HepG2 (cell line): ENCODE results near the gene KIF17. TPM values are rescaled to one million over a fixed set of nuclear protein-coding genes. Genes with fewer than 3 reads are reported as not detected.

Experiments
- CENPT ChIP-seq: sonication (generic); formaldehyde crosslinking; IDR thresholded peaks from 2 replicates; pipeline ENCODE4 v1.8.0; 2022; ENCODE audit warnings: low read depth, mild to moderate bottlenecking, moderate library complexity, missing genetic modification reagents
- ELF1 ChIP-seq: sonication (generic); formaldehyde crosslinking; IDR thresholded peaks from 2 replicates; pipeline ENCODE4 v1.4.0; 2020; ENCODE audit warnings: missing genetic modification reagents
- FOXC1 ChIP-seq: sonication (generic); formaldehyde crosslinking; IDR thresholded peaks from 2 replicates; pipeline ENCODE4 v1.8.0; 2022; ENCODE audit warnings: mild to moderate bottlenecking, missing genetic modification reagents, borderline replicate concordance
- FOXO1 ChIP-seq: sonication (generic); formaldehyde crosslinking; IDR thresholded peaks from 2 replicates; pipeline ENCODE4 v1.4.0; 2020; ENCODE audit warnings: missing genetic modification reagents
- GZF1 ChIP-seq: sonication (generic); formaldehyde crosslinking; IDR thresholded peaks from 2 replicates; pipeline ENCODE4 v1.5.1; 2020; ENCODE audit warnings: mild to moderate bottlenecking, missing genetic modification reagents
- ISL2 ChIP-seq: sonication (generic); formaldehyde crosslinking; IDR thresholded peaks from 2 replicates; pipeline ENCODE4 v1.5.0; 2020; ENCODE audit warnings: missing genetic modification reagents
- KAT2B ChIP-seq: fragments of 150-350 bp; IDR thresholded peaks from 2 replicates; pipeline ENCODE4 v1.6.1; 2014; ENCODE audit warnings: low read depth, low read length, borderline replicate concordance
- NKX3-1 ChIP-seq: sonication (generic); formaldehyde crosslinking; IDR thresholded peaks from 2 replicates; pipeline ENCODE4 v1.5.0; 2020; ENCODE audit warnings: missing genetic modification reagents
- RBFOX2 ChIP-seq: fragments of 200-400 bp; formaldehyde crosslinking; IDR thresholded peaks from 2 replicates; pipeline ENCODE4 v1.6.1; 2017; ENCODE audit warnings: low read depth, mild to moderate bottlenecking, low read length
- REPIN1 ChIP-seq: sonication (generic); formaldehyde crosslinking; IDR thresholded peaks from 2 replicates; pipeline ENCODE4 v1.8.0; 2022; ENCODE audit warnings: missing genetic modification reagents, low read depth, mild to moderate bottlenecking, borderline replicate concordance
- SCMH1 ChIP-seq: sonication (generic); formaldehyde crosslinking; IDR thresholded peaks from 2 replicates; pipeline ENCODE4 v1.9.0; 2021; ENCODE audit warnings: missing genetic modification reagents, mild to moderate bottlenecking, borderline replicate concordance
- SIN3B ChIP-seq: fragments of 150-350 bp; IDR thresholded peaks from 2 replicates; pipeline ENCODE4 v1.6.1; 2014; ENCODE audit warnings: low read length
- SPEN ChIP-seq: sonication (generic); formaldehyde crosslinking; IDR thresholded peaks from 2 replicates; pipeline ENCODE4 v1.5.1; 2020; ENCODE audit warnings: low read depth, mild to moderate bottlenecking, missing genetic modification reagents
- ZFP90 ChIP-seq: sonication (generic); formaldehyde crosslinking; IDR thresholded peaks from 2 replicates; pipeline ENCODE4 v1.8.0; 2022; ENCODE audit warnings: missing genetic modification reagents, mild to moderate bottlenecking, inconsistent platforms, borderline replicate concordance
- ZNF235 ChIP-seq: sonication (generic); formaldehyde crosslinking; IDR thresholded peaks from 2 replicates; pipeline ENCODE4 v1.8.1; 2023; ENCODE audit warnings: mild to moderate bottlenecking, missing genetic modification reagents, borderline replicate concordance
- ZNF24 ChIP-seq: fragments of 450-650 bp; IDR thresholded peaks from 2 replicates; pipeline ENCODE4 v1.6.1; 2017; ENCODE audit warnings: antibody characterized with exemption, mild to moderate bottlenecking
- ZNF264 ChIP-seq: sonication (generic); formaldehyde crosslinking; IDR thresholded peaks from 2 replicates; pipeline ENCODE4 v1.4.0; 2020; ENCODE audit warnings: missing genetic modification reagents
- ZNF292 ChIP-seq: sonication (generic); formaldehyde crosslinking; IDR thresholded peaks from 2 replicates; pipeline ENCODE4 v1.8.1; 2022; ENCODE audit warnings: mild to moderate bottlenecking, low read depth, missing genetic modification reagents, borderline replicate concordance
- ZNF331 ChIP-seq: sonication (generic); formaldehyde crosslinking; IDR thresholded peaks from 2 replicates; pipeline ENCODE4 v1.4.0; 2020; ENCODE audit warnings: missing genetic modification reagents
- ZNF33A ChIP-seq: sonication (generic); formaldehyde crosslinking; IDR thresholded peaks from 2 replicates; pipeline ENCODE4 v1.5.1; 2020; ENCODE audit warnings: missing genetic modification reagents, mild to moderate bottlenecking, moderate library complexity, borderline replicate concordance
- ZNF543 ChIP-seq: sonication (generic); formaldehyde crosslinking; IDR thresholded peaks from 2 replicates; pipeline ENCODE4 v1.4.0; 2020; ENCODE audit warnings: mild to moderate bottlenecking, missing genetic modification reagents
- ZNF563 ChIP-seq: sonication (generic); formaldehyde crosslinking; IDR thresholded peaks from 2 replicates; pipeline ENCODE4 v1.8.0; 2022; ENCODE audit warnings: mild to moderate bottlenecking, moderate library complexity, missing genetic modification reagents
- ZNF788 ChIP-seq: sonication (generic); formaldehyde crosslinking; IDR thresholded peaks from 2 replicates; pipeline ENCODE4 v1.5.0; 2020; ENCODE audit warnings: mild to moderate bottlenecking, missing genetic modification reagents, borderline replicate concordance
- ZSCAN20 ChIP-seq: sonication (generic); formaldehyde crosslinking; IDR thresholded peaks from 2 replicates; pipeline ENCODE4 v1.4.0; 2020; ENCODE audit warnings: missing genetic modification reagents, mild to moderate bottlenecking, borderline replicate concordance
- polyA plus RNA-seq, 8 experiments: library from polyadenylated mRNA; depleted of rRNA in 3 of 8; stranded (reverse) in 7 of 8; unstranded in 1 of 8; fragments of >200 nt; fragmentation: Illumina TruSeq in 4 of 8; extraction: Trizol in 4 of 8; gene quantifications; 2 replicates each; pipeline versions ENCODE4 v1.2.1 to v1.2.3, GENCODE V29; 2011 to 2016; ENCODE audit warnings: low read depth in 4 of 8, missing spikeins in 1 of 8, mixed read lengths in 1 of 8; ENCODE audit not compliant: insufficient read depth in 1 of 8
- total RNA-seq, 5 experiments: library from RNA; depleted of rRNA; stranded (reverse); fragments of >200 nt; fragmentation: Illumina TruSeq; extraction: Trizol; gene quantifications; 2 replicates each; pipeline ENCODE4 v1.2.3, GENCODE V29; 2016; ENCODE audit warnings: low read depth in 1 of 5
- TF ChIP-seq, protein P1 (sequence below): sonication (generic); formaldehyde crosslinking; IDR thresholded peaks from 2 replicates; pipeline ENCODE4 v1.9.0; 2021; ENCODE audit warnings: missing genetic modification reagents, mild to moderate bottlenecking, borderline replicate concordance
- TF ChIP-seq, protein P2 (sequence below): sonication (generic); formaldehyde crosslinking; IDR thresholded peaks from 2 replicates; pipeline ENCODE4 v1.4.0; 2020; ENCODE audit warnings: missing genetic modification reagents, borderline replicate concordance

KIF17 gene
- total and polyA plus RNA-seq, 2 of the 13 experiments (the other 11 are each of a cell fraction or from before 2014, with no cell fraction given), result 0.24 to 0.44 TPM

DNA sequence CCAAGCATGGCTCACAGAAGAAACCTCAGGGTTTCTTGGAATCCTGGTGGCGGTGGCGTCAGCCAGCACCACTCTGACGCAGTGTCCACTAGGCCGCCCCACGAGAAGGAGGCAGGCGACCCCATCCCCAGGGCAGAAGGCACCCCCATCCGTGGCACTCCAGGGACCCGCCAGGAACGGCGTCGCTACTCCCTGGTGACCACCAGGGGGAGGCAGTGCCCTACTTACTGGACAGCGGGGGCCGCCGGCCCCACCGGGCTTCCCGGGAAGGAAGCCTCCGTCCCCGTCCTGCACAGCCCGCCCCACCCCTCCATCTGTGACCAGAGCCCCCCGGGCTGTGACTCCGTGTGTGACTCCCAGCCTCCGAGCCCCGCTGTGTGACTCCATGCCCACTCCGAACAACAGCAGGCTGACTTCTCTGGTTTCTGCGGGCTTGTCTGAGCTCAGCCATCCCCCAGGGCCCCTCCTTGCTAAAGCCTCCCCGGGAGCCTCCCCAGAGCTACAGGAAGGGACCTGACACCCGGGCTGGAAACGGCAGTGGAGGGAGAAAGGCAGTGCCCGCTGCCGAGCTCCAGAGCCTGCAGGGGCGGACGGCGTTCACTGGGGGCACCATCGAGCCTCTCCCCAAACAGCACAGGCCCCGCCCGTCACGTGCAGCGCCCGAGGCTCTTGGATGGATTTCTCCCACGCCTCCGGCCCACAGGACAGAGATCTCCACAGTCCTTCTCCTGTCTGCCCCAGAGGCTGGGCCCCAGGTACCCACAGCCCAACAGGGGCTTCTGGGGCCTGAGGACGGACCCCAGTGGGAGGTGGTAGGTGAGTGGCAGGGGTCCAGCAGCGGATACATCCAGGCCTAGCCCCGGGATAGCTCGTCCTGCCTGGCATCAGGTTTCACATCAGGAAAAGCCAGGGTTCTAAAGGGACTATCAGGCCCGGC lies 21.1 kb downstream of the KIF17 start (continued):
- TF ChIP-seq, protein P1, sequence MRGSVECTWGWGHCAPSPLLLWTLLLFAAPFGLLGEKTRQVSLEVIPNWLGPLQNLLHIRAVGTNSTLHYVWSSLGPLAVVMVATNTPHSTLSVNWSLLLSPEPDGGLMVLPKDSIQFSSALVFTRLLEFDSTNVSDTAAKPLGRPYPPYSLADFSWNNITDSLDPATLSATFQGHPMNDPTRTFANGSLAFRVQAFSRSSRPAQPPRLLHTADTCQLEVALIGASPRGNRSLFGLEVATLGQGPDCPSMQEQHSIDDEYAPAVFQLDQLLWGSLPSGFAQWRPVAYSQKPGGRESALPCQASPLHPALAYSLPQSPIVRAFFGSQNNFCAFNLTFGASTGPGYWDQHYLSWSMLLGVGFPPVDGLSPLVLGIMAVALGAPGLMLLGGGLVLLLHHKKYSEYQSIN (CRISPR knock-in tag), result no peak
- TF ChIP-seq ZNF292 (CRISPR knock-in tag), result no peak; the same call in 1 of the 2 replicates
- TF ChIP-seq ZNF543 (CRISPR knock-in tag), result 0 out of 2 replicates have a peak, but pooled peaks have one; percentile 34
- no peak for TF ChIP-seq ZNF33A (CRISPR knock-in tag)
- no peak for TF ChIP-seq ZNF235 (CRISPR knock-in tag)
- no peak for TF ChIP-seq ELF1
- TF ChIP-seq ZNF264 (CRISPR knock-in tag), result no peak; the same call in 1 of the 2 replicates
- TF ChIP-seq RBFOX2, result no peak
- 0 out of 2 replicates have a peak, but pooled peaks have one; percentile 51 for TF ChIP-seq GZF1
- TF ChIP-seq SCMH1 (CRISPR knock-in tag), result no peak
- no peak for TF ChIP-seq SIN3B
- TF ChIP-seq REPIN1 (CRISPR knock-in tag), result 0 out of 2 replicates have a peak, but pooled peaks have one; percentile 14
- no peak; the same call in 1 of the 2 replicates for TF ChIP-seq SPEN
- TF ChIP-seq FOXO1, result no peak; the same call in 1 of the 2 replicates
- no peak for TF ChIP-seq ZNF563 (CRISPR knock-in tag)
- TF ChIP-seq KAT2B, result no peak
- TF ChIP-seq NKX3-1 (CRISPR knock-in tag), result no peak
- 0 out of 2 replicates have a peak, but pooled peaks have one; percentile 53 for TF ChIP-seq FOXC1 (CRISPR knock-in tag)
- peak; percentile 42; the same call in 1 of the 2 replicates for TF ChIP-seq ZNF788 (CRISPR knock-in tag)
- no peak for TF ChIP-seq ZFP90
- TF ChIP-seq ZSCAN20 (CRISPR knock-in tag), result no peak
- 0 out of 2 replicates have a peak, but pooled peaks have one; percentile 31 for TF ChIP-seq ISL2 (CRISPR knock-in tag)
- no peak for TF ChIP-seq CENPT (CRISPR knock-in tag)
- TF ChIP-seq, protein P2, sequence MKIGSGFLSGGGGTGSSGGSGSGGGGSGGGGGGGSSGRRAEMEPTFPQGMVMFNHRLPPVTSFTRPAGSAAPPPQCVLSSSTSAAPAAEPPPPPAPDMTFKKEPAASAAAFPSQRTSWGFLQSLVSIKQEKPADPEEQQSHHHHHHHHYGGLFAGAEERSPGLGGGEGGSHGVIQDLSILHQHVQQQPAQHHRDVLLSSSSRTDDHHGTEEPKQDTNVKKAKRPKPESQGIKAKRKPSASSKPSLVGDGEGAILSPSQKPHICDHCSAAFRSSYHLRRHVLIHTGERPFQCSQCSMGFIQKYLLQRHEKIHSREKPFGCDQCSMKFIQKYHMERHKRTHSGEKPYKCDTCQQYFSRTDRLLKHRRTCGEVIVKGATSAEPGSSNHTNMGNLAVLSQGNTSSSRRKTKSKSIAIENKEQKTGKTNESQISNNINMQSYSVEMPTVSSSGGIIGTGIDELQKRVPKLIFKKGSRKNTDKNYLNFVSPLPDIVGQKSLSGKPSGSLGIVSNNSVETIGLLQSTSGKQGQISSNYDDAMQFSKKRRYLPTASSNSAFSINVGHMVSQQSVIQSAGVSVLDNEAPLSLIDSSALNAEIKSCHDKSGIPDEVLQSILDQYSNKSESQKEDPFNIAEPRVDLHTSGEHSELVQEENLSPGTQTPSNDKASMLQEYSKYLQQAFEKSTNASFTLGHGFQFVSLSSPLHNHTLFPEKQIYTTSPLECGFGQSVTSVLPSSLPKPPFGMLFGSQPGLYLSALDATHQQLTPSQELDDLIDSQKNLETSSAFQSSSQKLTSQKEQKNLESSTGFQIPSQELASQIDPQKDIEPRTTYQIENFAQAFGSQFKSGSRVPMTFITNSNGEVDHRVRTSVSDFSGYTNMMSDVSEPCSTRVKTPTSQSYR, result peak; percentile 87
- no peak for TF ChIP-seq ZNF24
- TF ChIP-seq ZNF331 (CRISPR knock-in tag), result no peak
